Right forelimb (tissue), 1 donor: ENCODE results near the gene PPIL1.

Experiments used
- DNase-seq: peaks from one replicate; pipeline ENCODE4 v3.0.0-alpha.2; 2018

Gene PPIL1

DNA sequence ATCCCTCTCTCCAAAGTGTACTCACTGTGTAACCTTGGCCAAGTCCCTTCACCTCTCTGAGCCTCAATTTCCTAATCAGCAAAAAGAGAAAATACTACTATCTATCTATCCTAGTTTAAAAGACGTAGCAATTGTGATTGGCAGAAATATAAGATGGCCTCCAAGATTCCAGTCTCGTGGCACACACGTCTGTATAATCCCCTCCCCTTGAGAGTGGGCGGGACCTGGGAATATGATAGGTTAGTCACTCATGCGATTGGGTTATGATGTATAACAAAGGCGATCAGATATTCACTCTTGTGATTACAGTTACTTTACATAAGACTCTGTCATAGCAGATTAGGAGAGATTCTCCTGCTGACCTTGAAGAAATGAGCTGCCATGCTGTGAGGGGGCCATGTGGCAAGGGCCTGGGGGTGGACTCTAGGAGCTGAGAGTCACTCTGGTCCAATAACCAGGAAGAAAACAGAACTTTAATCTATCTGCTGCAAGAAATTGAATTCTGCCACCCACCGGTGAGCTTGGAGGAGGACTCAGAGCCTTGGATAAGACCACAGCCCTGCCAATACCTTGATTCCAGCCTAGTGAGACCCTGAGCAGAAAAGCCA lies 41.3 kb downstream of the PPIL1 start:
- DNase-seq, result no peak

DNA sequence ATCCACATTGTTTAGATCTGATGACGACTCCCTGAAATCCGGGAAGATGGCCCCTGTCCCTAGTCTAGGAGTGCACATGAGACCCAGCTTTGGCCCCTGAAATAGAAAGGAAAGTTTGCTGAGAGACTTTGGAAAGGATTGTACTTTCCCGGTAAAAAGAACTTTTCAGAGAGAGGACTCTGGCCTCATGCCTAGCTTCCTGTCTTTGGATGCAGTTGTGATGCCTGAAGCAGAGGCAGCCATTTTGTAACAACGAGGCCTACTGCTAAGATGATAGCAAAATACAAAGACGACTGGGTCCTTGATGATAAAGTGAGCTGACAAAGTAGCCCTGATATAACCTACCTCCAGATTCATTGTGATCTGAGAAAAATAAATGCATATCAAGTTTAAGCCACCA lies 42.3 kb downstream of the PPIL1 start:
- DNase-seq, result no peak

DNA sequence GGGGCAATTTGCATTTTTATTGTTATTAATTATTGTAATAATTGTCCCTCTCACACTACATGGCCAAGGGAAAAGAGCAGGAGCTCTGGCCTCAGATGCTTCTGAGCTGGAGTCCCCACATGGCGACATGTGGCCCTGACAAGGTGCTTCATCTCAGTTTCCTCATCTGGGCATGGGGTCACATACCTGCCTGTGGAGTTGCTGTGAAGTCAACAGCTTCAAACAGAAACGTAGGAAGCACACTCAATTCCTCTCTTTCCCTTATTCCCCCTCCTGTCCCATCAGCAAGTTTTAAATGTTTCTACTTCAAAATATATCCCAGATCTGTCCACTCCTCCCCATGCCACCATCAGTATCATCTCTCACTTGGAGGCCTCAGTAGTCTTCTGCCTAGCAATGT lies 44.0 kb downstream of the PPIL1 start:
- no peak for DNase-seq

DNA sequence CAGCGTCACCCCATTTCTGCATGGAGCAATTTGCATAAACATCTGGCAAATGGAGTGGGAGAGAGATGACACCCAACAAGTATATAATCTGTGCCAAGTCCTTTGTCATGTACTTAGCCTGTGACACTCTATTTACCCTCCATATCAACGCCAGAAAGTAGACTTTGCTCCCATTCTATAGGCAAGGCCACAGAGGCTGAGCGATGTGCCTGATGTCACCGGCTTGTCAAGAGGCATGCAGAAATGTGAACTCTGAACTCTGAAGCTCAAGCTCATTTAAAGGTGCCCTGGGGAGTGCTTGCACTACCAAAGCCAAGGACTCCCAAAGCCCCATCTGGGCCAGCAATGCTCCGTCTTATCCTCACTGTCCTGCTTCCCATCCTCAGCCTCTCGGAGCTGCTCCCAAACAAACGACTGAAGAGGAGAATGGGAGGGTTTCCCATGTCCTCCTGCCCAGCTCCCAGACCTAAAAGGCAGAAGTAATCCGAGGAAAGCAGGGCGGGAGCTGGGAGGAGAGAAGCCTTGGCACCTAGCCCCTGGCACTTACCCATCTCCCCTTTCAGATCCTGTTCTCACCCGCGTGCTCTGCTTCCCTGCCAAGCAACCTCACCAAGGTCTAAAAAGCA lies 44.6 kb downstream of the PPIL1 start:
- peak; percentile 85 for DNase-seq

DNA sequence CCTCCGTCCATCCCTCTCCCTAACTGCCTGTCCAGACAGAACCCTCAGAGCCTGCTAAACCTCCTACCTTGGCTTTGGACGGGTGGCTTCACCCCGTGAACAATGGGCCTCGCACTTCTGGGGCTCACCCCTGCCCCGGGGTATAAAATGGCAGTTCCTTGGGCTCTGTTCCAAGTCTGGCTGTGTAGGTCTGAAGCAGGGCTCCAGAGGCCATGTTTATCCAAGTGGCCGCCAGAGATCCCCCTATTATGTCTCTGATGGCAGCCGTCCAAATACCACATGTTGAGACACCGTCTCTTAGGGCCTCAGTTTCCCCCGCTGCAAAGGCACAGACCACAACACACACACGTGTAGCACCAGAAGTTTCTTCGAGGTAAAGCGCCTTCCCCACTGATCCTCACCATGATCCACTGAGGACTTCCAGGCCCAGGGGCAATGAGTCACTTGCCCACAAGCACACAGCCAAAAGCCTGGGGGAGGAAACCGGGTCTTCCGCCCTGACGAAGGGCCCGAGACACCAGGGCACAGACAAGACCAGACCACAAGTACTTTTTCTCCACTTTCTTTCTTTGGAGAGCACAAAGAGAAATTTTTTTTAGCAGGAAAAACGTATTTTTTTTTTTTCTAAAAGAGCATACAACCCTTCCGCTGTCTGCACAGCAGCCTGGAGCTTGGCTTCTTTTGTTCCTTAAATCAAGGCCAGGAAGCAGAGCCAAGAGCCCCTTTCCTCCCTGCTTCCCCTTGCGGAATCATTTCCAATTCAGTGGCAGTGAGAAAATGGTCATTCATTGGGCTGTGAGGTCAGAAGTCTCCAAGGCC lies 47.1 kb downstream of the PPIL1 start:
- DNase-seq, result no peak

DNA sequence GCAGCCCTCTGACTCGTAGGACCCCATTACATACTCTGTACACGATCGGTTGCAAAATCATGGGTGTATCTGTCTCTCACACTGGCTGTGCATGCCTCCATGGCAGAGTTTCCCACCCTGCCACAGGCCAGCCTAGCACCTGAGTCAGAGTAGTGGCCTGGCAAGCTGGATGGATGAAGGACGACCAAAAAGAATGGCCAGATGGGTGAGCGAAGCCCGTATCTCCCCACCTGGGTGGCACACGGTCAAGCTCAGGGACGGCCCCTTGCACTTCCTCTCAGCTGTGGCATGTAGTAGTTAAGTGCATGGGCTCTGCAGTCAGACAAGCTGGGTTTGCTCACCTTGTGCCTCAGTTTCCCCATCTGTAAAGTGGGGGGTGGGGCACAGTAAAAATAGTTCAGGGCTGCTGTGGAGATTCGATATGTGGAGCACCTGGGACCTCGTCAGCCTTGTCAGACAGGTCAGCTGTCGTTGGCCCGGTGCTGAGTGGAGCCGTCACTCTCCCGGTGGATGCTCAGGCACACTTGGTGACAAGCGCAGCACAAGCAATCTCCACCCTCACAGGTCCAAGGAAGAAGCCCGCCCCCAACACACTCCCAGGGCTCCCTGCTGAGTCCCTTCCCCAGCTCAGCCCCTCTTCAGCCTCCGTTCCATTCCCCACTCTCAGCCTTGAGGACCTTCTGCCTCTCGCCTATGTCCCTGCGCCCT lies 47.9 kb downstream of the PPIL1 start:
- DNase-seq, result no peak

DNA sequence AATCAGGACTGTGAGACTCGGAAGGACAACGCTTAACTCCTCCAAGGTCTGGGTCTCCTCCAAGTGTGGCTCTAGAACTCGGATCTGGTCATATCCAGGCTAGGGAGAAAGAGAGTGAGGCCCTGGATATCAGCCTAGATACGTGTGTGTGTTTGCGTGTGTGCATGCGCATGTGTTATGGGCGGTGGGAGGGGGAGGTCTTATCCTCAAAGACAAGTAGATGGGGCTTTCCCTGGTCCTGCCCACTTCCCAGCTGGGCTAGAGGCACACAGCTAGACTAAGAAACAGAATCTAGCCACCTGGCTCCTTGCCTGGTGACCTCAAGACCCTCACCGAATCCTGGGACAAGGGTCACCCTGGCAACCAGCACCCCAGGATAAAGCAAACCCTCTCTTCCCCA lies 48.6 kb downstream of the PPIL1 start:
- DNase-seq, result no peak

DNA sequence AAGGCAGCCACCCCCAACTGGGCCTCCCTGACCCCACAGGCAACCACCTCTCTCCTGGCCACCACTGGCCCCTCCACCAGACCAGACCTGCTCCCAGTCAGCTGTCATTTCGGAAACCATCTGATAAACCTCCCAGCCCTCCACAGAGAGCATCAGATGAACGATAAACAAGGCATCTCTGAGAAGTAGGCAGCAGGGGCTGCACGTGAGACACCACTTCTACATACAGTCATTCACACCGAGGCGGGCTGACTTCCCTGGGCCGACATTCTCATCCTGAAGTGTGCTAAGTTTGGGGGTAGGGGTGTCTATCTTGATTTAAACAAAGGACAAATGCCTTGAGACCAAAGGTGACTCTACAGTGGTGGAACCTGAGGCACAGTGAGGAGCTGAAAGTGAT lies 49.2 kb downstream of the PPIL1 start:
- DNase-seq, result no peak

DNA sequence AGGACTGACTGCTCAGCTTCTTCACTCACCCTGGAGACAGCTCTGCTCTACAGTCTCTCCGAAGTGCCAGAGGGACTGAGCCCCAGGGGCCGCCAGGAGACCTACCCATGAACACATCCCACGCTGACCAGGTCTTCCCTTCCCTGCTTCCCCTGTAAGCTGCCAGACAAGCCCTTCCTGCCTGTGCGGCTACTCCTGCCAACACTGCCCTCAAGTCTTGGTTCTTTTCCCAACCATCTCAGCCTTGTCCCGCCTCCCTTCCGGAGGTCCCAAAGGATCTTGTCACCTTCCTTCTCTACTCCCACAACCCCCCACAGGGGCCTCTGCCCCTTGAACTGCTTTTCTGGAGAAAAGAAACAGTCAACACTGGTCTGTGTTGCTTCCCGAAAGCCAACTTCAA lies 50.4 kb downstream of the PPIL1 start:
- no peak for DNase-seq

DNA sequence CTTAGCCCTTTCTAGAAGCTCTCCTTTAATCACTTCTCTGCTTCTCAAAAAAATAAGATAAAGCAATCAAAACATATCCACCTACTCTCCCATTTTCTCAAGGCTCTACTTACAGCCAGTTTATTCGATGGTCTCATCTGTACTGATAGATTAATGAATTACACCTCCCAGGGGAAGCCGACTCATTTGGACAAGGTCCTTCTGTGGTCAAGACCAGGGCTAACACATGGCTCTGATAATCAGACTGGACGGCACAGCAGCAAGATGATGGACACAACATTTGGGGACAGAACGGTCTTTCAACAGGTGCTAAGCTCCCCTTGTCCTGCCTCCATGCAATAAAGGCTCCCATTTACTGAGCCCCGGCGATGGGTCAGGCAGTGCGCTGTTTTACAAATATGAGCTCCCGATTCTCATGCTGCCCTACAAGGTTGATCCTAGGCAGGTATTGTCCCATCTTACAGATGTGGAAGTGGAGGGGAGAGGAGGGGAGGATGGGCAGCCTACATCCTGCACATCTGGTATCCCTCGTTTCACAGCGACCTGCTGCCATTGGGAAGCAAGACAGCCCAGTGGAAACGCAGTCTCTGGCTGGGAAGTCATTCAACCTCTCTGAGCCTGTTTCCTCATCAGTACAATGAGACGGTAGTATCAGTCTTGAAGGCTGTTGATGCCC lies 51.0 kb downstream of the PPIL1 start:
- no peak for DNase-seq

DNA sequence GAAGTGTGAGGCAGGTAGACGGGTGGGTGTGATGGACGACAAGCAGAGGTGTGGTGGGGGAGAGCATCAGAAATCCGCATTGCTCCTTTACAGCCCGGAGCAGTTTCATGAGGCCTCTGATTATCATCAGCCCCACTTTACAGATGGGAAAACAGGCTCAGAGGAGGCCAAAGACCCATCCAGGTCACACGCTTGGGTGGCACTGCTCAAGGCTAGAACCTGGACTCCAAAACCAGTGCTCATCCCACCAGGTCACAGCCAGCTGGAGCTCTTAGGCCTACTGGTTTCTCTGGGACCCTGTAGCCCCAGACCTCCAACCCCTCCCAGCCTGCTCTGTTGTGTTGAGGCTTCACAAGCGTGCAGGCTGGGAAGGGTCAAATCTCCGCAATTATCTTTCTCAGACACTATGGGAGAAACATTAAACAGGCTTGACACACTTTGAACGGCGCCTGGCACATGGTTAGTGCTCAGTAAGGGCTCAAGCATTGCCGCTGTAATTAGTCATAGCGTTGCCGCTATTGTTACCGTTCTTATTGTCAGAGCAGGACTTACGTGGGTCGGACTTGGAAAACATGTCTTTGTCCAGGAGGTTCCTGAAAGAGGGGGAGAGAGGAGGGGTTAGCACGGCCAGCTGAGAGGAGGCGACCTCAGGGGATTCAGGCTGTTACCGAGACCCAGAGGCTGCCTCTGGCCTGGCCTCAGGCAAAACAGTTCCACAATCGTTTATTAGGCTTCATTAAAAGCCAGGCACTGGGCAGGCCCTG lies 51.9 kb downstream of the PPIL1 start:
- no peak for DNase-seq

DNA sequence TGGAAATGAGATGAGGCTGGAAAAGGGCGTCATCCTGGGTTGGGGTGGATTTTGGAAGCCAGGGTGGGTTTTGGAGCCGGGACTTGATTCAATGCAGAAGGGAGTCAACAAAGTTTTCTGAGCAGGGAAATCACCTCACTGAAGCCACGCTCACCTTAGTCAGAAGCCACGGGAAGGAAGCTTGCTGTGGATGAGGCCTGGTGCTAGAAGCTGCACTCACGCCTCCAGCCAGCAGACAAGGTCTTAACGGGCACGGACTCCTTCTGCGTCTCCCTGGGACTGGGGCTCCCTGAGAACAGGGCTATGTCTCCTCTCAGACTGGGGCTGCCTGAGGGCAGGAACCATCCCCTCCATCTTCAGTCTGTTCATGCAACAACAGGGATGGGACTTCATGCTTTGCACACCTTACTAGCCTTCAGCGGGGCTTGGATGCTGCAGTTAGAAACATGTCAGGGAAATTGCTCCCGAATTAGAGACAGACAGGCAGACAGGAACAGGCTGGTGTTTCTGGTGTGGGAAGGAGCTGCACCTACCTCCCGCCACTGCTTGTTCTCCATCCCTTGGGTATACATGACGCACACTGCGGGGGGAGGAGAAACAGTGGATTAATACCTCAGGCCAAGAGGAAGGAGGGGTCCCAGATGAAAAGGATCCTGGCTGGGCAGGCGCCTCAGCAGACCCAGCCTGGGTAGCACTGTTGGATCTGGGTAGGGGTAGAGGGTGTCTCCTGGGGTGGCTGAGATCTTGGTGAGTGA lies 52.8 kb downstream of the PPIL1 start:
- no peak for DNase-seq

DNA sequence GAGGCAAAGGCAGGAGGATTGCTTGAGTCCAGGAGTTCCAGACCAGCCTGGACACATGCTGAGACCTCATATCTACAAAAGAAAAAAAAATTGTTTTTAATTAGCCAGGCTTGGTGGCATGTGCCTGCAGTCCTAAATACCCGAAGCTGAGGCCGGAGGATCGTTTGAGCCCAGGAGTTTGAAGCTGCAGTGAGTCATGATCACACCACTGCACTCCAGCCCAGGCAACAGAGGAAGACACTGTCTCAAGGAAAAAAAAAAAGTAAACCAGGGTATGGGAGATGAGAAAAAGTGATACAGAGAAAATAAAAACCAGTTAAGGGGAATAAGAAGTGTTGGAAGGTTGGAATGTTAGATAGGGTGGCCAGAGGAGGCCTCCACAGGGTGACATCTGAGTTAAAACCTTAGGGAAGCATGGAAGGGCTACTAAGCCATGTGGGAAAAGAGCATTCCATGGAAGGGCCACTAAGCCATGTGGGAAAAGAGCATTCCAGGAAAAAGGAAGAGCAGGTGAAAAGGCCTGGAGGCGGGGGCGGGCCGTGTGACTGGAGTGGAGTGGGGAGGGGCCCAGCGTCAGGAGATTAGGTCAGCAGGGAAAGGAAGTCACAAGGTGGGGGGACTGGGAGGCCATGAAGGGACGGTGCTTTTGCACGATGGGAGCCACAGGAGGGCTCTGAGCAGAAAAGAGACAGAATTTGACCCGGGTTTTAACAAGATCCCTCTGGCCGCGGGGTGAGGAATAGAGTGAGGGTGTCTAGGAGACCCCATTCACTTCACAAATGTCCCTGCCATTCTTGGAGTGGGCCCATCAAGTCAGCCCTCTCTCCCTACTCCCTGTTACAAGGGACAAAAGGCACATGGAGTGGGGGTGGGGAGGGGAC lies 53.7 kb downstream of the PPIL1 start:
- DNase-seq, result no peak

DNA sequence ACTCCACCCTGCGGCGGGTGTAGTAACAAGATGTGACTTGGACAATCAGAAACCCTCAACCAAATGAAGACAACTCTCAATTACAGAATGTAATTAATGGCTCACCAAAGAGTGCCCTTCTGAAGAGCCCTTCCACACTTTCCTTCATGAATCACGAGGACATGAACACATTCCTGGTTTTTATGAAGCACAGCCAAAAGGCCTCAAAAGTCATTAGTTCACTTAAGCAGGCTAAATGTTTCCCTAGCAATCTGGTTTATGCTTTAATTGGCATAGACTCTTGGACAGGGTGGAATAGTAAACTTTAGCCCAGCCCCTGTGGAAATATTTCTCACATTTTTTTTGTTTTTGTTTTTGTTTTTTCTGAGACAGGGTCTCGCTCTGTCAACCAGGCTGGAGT lies 55.8 kb downstream of the PPIL1 start:
- DNase-seq, result no peak

DNA sequence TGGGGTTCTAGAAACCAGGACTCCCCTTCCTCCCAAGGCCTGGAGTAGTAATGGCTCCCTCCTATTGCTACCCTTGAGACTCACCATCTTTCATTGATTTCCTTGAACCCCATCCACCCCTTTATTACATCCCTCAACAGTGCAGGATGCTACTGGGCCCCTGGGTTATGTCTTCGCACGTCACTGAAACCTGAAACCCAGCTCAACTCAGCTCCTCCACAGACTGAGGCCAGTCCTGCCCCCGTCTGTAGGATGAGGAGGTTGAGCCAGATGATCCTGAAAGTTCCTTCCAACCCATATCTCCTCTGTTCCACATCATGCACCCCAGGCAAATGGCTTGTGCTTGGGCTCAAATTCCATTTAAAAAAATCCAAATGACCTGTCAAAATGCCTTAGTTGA lies 56.8 kb downstream of the PPIL1 start:
- DNase-seq, result no peak

DNA sequence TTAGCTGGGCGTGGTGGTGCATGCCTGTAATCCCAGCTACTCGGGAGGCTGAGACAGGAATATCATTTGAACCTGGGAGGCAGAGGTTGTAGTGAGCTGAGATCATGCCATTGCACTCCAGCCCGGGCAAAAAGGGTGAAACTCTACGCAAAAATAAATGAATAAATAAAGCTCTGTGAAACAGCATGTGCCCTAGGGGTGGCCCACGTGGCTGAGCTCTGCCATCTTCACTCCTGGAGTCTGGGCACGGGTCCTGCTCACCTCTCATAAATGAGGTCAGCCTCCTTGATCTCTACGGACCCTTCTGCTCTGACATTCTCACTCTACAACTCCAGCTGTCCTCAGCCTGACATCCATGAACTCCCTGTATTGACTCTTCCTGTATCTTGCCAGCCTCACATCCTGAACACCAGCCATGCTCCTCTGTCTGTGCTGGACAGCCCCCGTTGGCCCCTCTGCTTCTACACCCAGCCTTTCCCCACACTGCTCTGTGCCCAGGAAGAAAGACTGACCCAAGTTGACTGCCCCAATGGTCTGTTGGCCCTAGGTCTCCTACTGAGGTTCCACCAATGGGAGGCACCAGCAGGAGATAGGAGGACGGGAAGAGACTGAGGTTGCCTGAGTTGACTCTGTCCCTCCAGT lies 57.3 kb downstream of the PPIL1 start:
- no peak for DNase-seq

DNA sequence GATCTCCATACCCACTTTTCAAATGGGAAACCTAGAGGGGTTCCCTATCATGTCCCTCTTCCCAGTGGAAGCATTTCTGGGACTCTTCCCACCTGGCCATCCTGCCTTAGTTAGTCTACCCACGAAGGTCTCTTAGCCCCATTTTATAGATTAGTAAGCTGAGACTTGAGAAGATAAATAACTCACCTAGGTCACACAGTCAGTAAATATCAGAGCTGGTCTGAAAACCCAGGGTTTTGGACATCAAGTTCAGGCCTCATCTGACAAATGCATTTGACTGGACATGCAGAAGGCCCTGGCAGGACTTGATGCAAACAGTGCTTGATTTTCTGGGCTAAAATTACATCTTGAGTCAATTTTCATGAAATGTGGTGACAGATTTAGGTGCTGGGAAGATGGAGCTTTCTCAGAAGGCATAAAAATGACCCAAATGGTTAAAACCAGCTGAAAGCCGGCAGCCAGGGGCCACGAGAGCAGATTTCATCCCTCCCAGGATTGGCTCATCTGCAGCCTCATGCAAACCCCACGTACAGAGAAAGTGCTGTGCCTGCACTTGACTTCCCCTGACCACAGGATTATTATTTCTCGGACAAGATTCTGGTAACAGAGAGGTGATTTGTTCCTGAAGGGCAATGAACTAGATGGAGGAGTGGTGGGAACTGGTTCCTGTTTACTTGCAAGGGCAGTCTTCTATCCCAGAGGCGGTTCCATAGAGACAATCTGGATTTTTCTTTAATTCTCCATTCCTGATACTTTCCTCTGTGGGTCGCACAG lies 58.5 kb downstream of the PPIL1 start:
- DNase-seq, result no peak

DNA sequence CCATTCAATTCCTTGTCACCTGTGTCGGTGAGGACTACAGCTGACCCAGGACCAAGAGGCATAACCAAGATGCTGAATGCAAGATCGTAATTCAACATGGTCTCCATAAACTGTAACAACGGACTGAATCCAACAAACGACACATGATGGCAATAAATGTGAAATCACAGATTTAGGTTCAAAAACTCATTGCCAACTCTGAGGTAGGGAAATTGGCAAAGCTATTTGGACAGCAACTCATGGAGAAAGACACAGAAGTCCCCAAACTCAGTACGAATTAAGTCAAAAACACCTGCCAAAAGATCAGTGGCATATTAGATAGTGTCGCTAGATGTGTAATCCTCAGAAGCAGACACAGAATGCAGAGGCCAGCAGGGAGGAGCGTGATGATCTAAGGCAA lies 60.4 kb downstream of the PPIL1 start:
- no peak for DNase-seq

DNA sequence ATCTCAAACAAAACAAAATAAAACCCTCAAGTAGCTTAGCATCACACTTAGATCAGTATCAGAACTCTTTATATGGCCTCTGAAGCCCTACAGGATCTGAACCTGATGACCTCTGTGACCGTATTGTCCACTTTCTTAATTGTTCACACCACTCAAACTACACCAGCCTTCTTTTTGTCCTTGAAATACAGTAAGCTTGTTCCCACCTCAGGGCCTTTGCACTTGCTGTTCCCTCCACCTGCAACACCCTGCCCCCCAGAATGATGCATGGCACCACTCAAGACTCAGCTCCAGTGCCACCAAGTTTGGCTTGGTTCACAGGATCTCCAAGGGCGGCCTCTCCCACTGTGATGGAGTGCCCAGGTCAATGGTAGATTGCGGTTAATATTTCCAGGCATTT lies 61.1 kb downstream of the PPIL1 start:
- DNase-seq, result no peak
